Right renal cortex interstitium (tissue), 3 donors: Measurements from ENCODE around the gene LARP4B. TPM values are rescaled to one million over a fixed set of nuclear protein-coding genes. Genes with fewer than 3 reads are reported as not detected.
"Not testable (repeated sequence)": the region's sequence is repeated elsewhere in the genome, so short reads cannot be mapped to it uniquely, and the experiment has no call there.

Source experiments
- DNase-seq, 3 donors: peaks; one replicate each; pipeline ENCODE4 v3.0.0-alpha.2; 2013; ENCODE audit warnings: low read depth in 3 of 3, low spot score in 2 of 3
- polyA plus RNA-seq, 3 donors: library from polyadenylated mRNA; unstranded; fragments of 120-200 nt; gene quantifications; one replicate each; pipeline ENCODE4 v1.2.1, GENCODE V29; 2013; ENCODE audit not compliant: insufficient read length in 3 of 3

Gene LARP4B
- polyA plus RNA-seq, 3 donors, result 36.5 to 39.6 (median 39.3) TPM

DNA sequence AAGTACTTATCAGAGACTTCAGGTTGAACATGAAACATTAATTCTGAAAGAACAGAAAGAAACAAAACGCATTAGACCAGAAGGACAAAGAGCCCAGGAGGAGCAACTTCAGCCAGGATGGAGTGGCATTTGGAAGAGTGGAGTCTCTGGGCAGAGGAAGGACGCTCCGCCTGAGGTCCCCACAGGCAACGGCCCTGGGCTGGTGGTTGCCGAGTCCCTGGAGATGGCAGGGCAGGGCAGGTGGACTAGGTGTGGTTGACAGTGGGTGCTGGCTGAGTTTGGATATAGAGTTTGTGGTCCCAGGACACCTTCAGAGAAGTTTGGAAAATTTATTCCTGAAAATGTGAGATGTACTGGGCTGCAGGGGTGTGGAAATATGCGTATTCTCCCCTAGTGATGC, 27.4 kb upstream of the LARP4B start:
- no peak for DNase-seq

- no peak for DNase-seq
Measured at GRCh38 chr10:958106-958505, 26.6 kb upstream of the LARP4B start.

DNA sequence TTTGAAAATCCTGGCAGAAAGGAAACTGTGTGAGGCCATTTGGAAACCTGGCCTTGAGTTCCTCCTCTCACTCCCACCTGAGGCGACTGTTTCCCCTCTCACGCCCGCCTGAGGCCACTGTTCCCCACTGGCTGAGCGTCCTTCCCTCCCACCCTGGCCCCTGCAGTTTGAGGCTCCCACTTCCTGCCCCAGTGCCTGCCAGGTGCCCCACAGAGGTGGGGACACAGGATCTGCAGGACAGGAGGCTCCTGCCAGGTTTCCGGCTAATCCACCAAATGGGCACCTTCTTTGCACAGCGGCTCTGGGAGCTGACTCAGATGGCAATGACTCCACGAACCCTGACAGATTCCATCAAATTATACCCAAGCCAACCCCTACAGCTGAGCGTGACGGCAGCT, 24.3 kb upstream of the LARP4B start:
- DNase-seq, result no peak

DNA sequence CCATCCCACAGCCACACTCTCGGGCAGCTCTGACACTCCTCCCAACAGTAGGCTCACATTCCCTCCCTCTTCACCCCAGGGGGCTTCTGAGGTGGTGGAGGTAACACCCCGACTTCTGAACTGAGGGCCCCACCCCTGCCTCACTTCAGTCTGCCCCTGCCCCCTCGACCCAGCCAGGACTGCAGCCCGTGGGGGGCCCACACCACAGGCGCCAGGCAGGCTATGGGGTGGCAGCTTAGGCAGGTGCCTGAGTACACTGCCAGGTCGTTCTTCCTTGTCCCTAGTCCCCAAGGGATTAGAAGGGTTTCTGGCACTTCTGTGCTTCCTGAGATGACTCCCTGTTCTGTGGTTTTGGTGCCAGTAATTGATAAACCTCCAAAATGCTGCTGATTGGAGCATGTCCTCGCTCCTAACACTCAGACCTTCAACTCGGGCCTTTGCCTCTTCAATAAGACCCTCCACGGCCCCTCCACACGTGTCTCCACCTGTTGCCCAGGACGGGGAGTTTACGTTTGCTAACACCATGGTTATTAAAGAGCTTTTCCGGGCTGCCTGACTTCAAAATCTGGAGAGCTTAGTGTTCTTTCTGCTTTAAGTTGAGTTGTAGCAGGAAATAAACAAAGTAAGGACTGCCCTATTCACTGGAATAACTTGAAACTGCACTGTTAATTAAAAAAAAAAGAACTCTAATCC, 23.8 kb upstream of the LARP4B start:
- no peak for DNase-seq

DNA sequence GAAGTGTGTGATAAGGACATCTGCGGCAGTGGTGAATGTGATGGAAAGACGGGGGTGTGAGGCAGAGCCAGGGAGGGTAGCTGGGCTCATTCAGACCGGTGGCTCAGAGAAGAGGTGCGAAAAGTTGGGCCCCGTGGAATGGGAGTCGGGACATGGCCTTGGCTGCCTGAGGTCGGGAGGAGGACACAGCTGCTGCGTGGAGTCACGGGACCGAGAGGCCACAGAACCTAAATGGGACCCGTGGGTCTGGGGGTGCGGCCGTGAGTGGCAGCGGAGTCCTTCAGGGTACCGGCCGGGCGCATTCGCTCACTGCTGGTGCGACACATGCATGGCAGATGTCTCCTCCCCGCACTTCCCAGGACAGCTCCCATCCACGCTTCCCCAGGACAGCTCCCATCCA, 22.9 kb upstream of the LARP4B start:
- no peak for DNase-seq

DNA sequence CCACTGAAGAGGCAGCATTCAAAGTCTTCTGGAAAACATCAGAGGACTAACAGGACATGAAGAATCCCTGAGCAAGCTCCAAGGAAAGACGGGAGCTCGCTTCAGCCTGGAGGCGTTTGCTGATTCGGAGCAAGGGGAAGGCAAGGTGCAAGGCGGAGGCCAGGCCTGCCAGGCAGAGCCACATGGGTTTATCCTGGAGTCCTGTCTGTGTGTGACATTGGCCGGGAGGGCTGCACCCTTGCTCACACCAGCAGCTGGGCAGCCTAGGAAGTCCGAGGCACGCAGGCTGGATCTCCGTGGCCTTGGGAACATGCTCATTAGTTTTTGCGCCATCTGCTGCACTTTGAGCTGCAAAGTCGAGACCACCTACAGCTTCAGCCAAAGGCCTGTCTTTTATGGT, 22.3 kb upstream of the LARP4B start:
- DNase-seq, result no peak

- no peak for DNase-seq
Measured at GRCh38 chr10:949446-949845, 17.9 kb upstream of the LARP4B start.

- DNase-seq, result no peak
Measured at GRCh38 chr10:948347-948746, 16.8 kb upstream of the LARP4B start.

DNA sequence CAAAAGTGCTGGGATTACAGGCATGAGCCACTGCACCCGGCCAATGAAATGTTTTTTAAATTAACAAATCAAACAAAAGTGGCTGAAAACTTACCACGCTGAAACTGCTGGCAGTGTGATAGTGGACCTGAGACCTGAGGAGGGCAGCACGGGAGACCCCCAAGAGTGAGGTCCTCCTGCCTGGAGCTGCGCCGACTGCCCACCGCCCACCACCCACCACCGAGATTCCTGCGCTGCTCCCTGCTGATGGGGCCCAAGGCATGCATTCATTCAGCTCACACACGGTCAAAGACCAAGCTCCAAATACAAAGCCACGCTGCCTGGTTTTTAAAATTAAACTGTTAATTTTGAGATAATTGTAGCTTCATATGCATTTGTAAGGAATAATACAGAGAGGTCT, 16.4 kb upstream of the LARP4B start:
- DNase-seq, result no peak

GRCh38 chr10:947051-947450, 15.5 kb upstream of the LARP4B start:
- no peak for DNase-seq

DNA sequence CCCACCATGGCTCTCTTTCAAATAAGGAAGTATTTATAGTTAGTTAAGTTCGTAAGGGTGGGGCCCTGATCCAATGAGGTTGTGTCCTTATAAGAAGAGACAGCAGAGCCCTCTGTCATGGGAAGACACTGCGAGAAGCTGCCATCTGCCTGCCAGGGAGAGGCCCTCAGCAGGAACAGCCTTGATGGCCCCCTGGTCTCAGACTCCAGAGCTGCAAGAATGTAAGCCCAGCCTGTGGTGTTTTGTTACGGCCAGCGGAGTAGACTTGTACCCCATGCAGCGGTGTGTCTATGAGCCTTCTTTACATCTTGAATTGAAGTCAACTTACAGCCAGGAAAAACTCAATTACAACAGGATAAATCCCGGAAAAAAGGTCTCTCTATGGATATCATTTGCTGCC, 14.3 kb upstream of the LARP4B start:
- DNase-seq, result no peak

DNA sequence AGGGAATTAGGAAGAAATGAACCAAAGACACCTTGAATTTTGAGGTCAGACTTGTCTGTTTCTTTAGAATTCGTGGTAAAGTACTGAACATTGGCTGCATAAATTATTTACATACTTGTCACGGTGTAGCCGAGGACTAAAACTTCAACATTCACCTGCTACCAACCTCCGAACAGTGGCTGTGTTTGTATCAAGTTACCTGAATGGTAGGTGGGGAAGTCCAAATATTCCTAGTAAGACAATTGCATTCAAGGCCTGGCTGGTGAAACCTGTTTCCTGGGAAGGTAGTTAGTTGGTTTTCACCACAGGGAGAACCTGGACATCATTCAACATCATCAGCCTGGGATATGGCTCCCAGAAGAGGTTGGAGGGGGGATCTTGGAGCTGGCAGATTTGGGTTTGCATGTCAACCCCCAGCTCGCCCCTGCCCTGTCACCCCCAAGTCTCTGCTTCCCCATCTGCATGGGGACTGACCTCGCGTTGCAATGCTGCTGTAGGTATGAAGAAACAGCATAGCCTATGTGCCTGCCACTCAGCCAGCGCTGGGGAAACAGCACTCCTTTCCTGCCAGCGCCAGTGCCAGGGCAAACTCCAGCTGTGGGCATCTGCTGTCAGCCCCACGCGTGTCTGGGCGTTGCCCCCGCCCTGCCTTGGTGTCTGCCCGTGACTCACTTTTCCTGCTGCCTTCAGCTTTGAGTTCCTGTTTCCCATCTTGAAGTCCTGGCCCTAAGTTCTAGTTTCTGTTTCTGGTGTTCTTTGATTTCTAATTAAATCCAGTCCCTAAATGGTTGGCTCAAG, 12.7 kb upstream of the LARP4B start:
- DNase-seq, result no peak

GRCh38 chr10:943334-944033, 12.0 kb upstream of the LARP4B start:
- no peak for DNase-seq

DNA sequence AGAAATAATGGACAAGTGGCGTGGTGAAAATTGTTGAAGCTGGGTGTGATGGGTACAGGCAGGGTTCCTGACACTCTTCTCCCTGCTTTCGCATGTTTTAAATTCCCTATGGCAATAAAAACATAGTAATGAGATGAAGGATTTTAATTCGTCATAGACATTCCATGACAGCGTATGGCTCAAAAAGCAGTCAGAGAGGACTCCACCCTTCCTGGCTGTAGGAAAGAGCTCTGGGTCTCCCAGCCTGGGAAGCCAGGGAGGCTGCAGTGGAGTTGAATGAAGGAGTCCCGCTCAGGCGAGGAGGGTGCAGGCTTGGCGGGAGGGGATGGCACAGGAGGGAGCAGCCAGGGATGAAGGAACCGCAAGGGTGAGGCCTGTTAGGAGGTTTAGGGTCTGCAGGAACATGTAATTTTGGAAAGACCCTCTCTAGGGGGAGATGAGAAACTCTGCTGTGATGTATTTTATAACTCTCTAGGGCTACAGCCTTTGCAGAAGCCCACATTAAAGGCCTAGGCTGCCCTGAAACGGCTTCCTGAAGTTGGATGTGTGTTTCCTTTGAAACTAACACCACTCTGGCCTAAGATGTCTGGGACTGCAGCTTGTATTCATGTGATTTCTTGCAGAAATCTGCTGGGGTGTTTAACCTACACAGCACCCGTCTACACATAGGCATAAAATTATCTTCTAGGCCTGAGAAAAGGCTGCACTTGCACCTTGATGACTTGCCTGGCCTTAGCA, 7.6 kb upstream of the LARP4B start:
- no peak for DNase-seq

DNA sequence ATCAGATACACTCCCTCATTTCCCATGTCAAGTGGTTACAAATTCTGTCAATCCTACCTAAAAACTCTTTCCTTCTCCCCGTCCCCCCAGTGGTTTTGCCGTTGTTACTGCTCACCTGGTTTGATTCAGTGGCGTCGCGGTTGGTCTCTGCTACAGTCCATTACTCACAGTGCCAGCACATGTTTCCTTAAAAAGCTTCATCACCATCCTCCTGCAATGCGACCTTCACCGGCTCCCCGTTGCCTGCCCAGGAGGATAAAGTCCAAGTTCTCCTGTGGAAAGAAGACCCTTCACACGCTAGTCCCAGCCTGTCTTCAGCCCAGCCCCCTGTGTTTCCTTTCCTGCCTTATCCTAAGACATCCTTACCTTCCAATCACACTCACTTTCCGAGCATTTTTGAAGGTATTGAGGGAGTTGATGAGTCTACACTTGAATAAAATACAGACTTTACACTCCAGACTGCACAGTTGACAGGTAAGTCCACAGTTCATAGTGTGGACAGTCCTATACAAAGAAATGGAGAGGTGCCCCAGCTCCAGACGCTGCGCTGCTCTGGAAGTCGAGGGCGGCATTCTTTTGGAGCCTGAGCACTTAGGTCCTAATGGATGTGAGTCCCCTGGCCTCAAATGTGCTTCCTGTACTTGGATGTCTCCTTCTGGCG, 3.4 kb upstream of the LARP4B start:
- DNase-seq, result no peak

- not testable (repeated sequence) for DNase-seq
Measured at GRCh38 chr10:934165-934564, 2.7 kb upstream of the LARP4B start.

- no peak for DNase-seq
Measured at GRCh38 chr10:932589-932988, 1.1 kb upstream of the LARP4B start.

DNA sequence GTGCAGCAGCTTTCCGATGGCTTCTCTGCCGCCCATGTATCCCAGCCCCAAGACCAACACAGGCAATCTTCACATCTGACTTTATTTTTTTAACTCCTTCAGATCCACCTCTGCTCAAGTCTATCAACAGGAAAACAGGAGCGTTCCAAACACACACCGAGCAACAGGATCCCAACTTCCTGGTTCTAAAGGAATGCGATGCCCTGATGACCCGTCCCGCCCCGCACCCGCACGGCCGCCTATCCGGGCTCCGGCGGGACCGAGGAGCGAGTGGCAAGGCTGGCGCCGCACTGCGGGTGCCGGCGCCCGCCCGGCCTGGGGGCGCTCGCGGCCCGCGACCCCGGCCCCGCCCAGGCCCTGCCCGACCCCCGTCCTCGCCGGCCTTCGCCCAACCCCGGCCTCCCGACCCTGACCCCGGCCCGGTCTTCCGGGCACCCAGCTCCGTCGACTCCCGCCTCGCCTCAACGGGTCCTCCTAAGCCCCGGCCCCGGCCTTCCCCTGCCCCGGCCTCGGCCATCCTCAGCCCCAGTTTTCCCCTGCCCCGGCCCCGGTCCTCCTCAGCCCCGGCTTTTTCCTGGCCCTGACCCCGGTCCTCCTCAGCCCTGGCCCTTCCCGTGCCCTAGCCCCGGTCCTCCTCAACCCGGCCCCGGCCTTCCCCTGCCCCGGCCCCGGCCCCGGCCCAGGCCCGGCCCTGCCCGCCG, 730 bp downstream of the LARP4B start:
- no peak for DNase-seq

GRCh38 chr10:929960-930624, 1.4 kb downstream of the LARP4B start:
- no peak for DNase-seq
